HCT116 (cell line): ENCODE measurements around the gene IFNA10. TPM values are rescaled to one million over a fixed set of nuclear protein-coding genes. Genes with fewer than 3 reads are reported as not detected.

ENCODE experiments used
- ATAC-seq: fragments of 200-7000 bp; cut with Tn5 transposase; 2 replicates; pipeline ENCODE4 v1.9.1; 2020; ENCODE audit warnings: mild to moderate bottlenecking, moderate library complexity
- BruUV-seq: library from RNA; stranded (reverse); fragments of 400-500 nt; replicated peaks from 2 replicates; lab custom pipeline; 2021; lab: Mats Ljungman, UMichigan
- CTCF ChIA-PET: fragments of 300-600 bp; sonication (Branson Sonifier 250); formaldehyde crosslinking; loops from one replicate; lab custom pipeline; 2021; ENCODE audit warnings: antibody characterized with exemption; lab: Charles Lee
- POLR2A ChIA-PET: fragments of 300-600, 350-600 bp; sonication (Branson Sonifier 250); formaldehyde crosslinking; loops from one replicate; lab custom pipeline; 2021; ENCODE audit warnings: antibody characterized with exemption; lab: Charles Lee
- RAD21 ChIA-PET, 2 experiments: fragments of 300-600 bp; sonication (Branson Sonifier 250); formaldehyde crosslinking; loops; one replicate each; lab custom pipeline; 2023; ENCODE audit warnings: low total read pairs in 2 of 2; ENCODE audit not compliant: uncharacterized antibody in 2 of 2, unreplicated experiment in 2 of 2, low non-redundant PET in 1 of 2; lab: Charles Lee
- DNase-seq: peaks from one replicate; pipeline ENCODE4 v3.0.0-alpha.2; 2010; ENCODE audit warnings: low read depth, low spot score
- H2AFZ ChIP-seq: fragments of 200-600 bp; shearing (Covaris generic), sonication (generic); 2 replicates; pipeline ENCODE4 v1.6.1; 2017; ENCODE audit warnings: low read depth, mixed run types, mixed read lengths, antibody characterized with exemption, low read length; ENCODE audit not compliant: poor library complexity, severe bottlenecking
- H3K27ac ChIP-seq: 2 replicates; pipeline ENCODE4 v1.5.1; 2012; ENCODE audit warnings: low read depth, low read length
- H3K27me3 ChIP-seq: fragments of 200-600 bp; sonication (generic); 2 replicates; pipeline ENCODE4 v1.6.1; 2016; ENCODE audit warnings: mixed run types, low read length, mixed read lengths; ENCODE audit not compliant: insufficient read depth
- H3K36me3 ChIP-seq, 2 experiments: fragments of 200-500 bp in 1 of 2; fragments of 200-600 bp in 1 of 2; sonication (Bioruptor generic) in 1 of 2; sonication (generic) in 1 of 2; 2 replicates each; pipeline versions ENCODE4 v1.5.1 to v1.6.1; 2014 to 2016; ENCODE audit warnings: low read length in 2 of 2, inconsistent platforms in 1 of 2, mixed read lengths in 1 of 2, mixed run types in 1 of 2; ENCODE audit not compliant: insufficient read depth in 2 of 2, control insufficient read depth in 1 of 2
- H3K4me1 ChIP-seq, 2 experiments: fragments of 200-600 bp in 1 of 2; sonication (generic) in 1 of 2; 2 replicates each; pipeline versions ENCODE4 v1.5.1 to v1.6.1; 2012 to 2017; ENCODE audit warnings: low read length in 2 of 2, inconsistent platforms in 1 of 2, mild to moderate bottlenecking in 1 of 2, mixed read lengths in 1 of 2, mixed run types in 1 of 2, moderate library complexity in 1 of 2; ENCODE audit not compliant: insufficient read depth in 2 of 2, control insufficient read depth in 1 of 2
- H3K4me2 ChIP-seq: fragments of 200-600 bp; sonication (generic); 2 replicates; pipeline ENCODE4 v1.6.1; 2017; ENCODE audit warnings: mixed run types, low read length, mixed read lengths
- H3K4me3 ChIP-seq, 2 experiments: fragments of 200-600 bp in 1 of 2; sonication (generic) in 1 of 2; replicated peaks in 1 of 2; 2 replicates each; pipeline ENCODE4 v1.5.1; 2011 to 2016; ENCODE audit warnings: low read length in 2 of 2, control low read depth in 1 of 2, low read depth in 1 of 2, mild to moderate bottlenecking in 1 of 2, mixed read lengths in 1 of 2, mixed run types in 1 of 2
- H3K79me2 ChIP-seq: fragments of 200-600 bp; sonication (generic); 2 replicates; pipeline ENCODE4 v1.6.1; 2017; ENCODE audit warnings: mild to moderate bottlenecking, mixed run types, low read length, moderate library complexity, mixed read lengths; ENCODE audit not compliant: insufficient read depth
- H3K9ac ChIP-seq: fragments of 200-600 bp; sonication (generic); 2 replicates; pipeline ENCODE4 v1.6.1; 2016; ENCODE audit warnings: low read length, mixed read lengths
- H3K9me2 ChIP-seq: fragments of 200-600 bp; sonication (generic), shearing (Covaris generic); 2 replicates; pipeline ENCODE4 v1.6.1; 2017; ENCODE audit warnings: mixed run types, mild to moderate bottlenecking, moderate library complexity; ENCODE audit not compliant: insufficient read depth
- H3K9me3 ChIP-seq, 2 experiments: fragments of 200-500 bp in 1 of 2; fragments of 200-600 bp in 1 of 2; sonication (Bioruptor generic) in 1 of 2; sonication (generic) in 1 of 2; 2 replicates each; pipeline ENCODE4 v1.6.1; 2014 to 2017; ENCODE audit warnings: low read length in 2 of 2, mixed read lengths in 2 of 2, inconsistent platforms in 1 of 2, low read depth in 1 of 2, mild to moderate bottlenecking in 1 of 2, mixed run types in 1 of 2, moderate library complexity in 1 of 2; ENCODE audit not compliant: control insufficient read depth in 1 of 2, insufficient read depth in 1 of 2
- H4K20me1 ChIP-seq: fragments of 200-600 bp; sonication (generic), shearing (Covaris generic); 2 replicates; pipeline ENCODE4 v1.6.1; 2017; ENCODE audit warnings: mixed run types, mild to moderate bottlenecking, moderate library complexity; ENCODE audit not compliant: insufficient read depth
- CBX3 ChIP-seq: IDR thresholded peaks from 2 replicates; pipeline ENCODE4 v1.6.1; 2012; ENCODE audit warnings: low read depth
- CEBPB ChIP-seq: IDR thresholded peaks from 2 replicates; pipeline ENCODE4 v1.6.1; 2012; ENCODE audit warnings: low read depth
- EGR1 ChIP-seq: IDR thresholded peaks from 2 replicates; pipeline ENCODE4 v1.6.1; 2012; ENCODE audit warnings: low read depth
- ELF1 ChIP-seq: IDR thresholded peaks from 2 replicates; pipeline ENCODE4 v1.6.1; 2012; ENCODE audit warnings: low read depth, borderline replicate concordance
- FOSL1 ChIP-seq: IDR thresholded peaks from 2 replicates; pipeline ENCODE4 v1.6.1; 2012; ENCODE audit warnings: low read depth
- POLR2A ChIP-seq: IDR thresholded peaks from 2 replicates; pipeline ENCODE4 v1.7.0; 2011; ENCODE audit warnings: borderline replicate concordance; ENCODE audit not compliant: insufficient read depth, insufficient read length; ENCODE audit errors: extremely low read depth
- POLR2AphosphoS5 ChIP-seq: IDR thresholded peaks from 2 replicates; pipeline ENCODE4 v1.6.1; 2011; ENCODE audit warnings: mild to moderate bottlenecking, low read depth, low read length, moderate library complexity
- RAD21 ChIP-seq: IDR thresholded peaks from 2 replicates; pipeline ENCODE4 v1.6.1; 2012; ENCODE audit warnings: low read depth, mild to moderate bottlenecking
- SIN3A ChIP-seq: IDR thresholded peaks from 2 replicates; pipeline ENCODE4 v1.6.1; 2012; ENCODE audit warnings: low read depth
- SP1 ChIP-seq: IDR thresholded peaks from 2 replicates; pipeline ENCODE4 v1.6.1; 2012; ENCODE audit warnings: low read depth
- SRF ChIP-seq: IDR thresholded peaks from 2 replicates; pipeline ENCODE4 v1.6.1; 2012; ENCODE audit warnings: low read depth
- TCF7L2 ChIP-seq: IDR thresholded peaks from 2 replicates; pipeline ENCODE4 v1.7.0; 2011; ENCODE audit warnings: borderline replicate concordance, inconsistent platforms; ENCODE audit not compliant: insufficient read depth, insufficient read length; ENCODE audit errors: extremely low read depth
- ZFX ChIP-seq: fragments of 450-650 bp; IDR thresholded peaks from 2 replicates; pipeline ENCODE4 v1.6.1; 2017
- ZNF274 ChIP-seq: fragments of 200-500 bp; sonication (Bioruptor generic); IDR thresholded peaks from 2 replicates; pipeline ENCODE4 v1.6.1; 2014; ENCODE audit warnings: mild to moderate bottlenecking, low read depth, low read length, inconsistent platforms
- intact Hi-C: fragments of 100-400 bp; cut with micrococcal nuclease; formaldehyde crosslinking; loops from 2 replicates; pipeline ENCODE4 v1.10.0; 2022
- total RNA-seq: library from RNA; stranded (reverse); gene quantifications from one replicate; pipeline ENCODE4 v1.2.1, GENCODE V29; 2021; ENCODE audit not compliant: unreplicated experiment
- TF ChIP-seq, protein P1 (sequence below): IDR thresholded peaks from 2 replicates; pipeline ENCODE4 v1.6.1; 2012
- TF ChIP-seq, protein P2 (sequence below): IDR thresholded peaks from 2 replicates; pipeline ENCODE4 v1.6.1; 2011; ENCODE audit warnings: mild to moderate bottlenecking, low read length, moderate library complexity; ENCODE audit not compliant: insufficient replicate concordance; ENCODE audit errors: extremely low read depth
- TF ChIP-seq, protein P3 (sequence below): IDR thresholded peaks from 2 replicates; pipeline ENCODE4 v1.6.1; 2012
- TF ChIP-seq, protein P4 (sequence below), 3 experiments: fragments of 200-600 bp in 1 of 3; sonication (generic) in 1 of 3; IDR thresholded peaks in 2 of 3; conservative IDR thresholded peaks in 1 of 3; 2 replicates each; pipeline ENCODE4 v1.5.1; 2012 to 2017; ENCODE audit warnings: low read depth in 2 of 3, low read length in 2 of 3, antibody characterized with exemption in 1 of 3, borderline replicate concordance in 1 of 3, control low read depth in 1 of 3, mild to moderate bottlenecking in 1 of 3, mixed read lengths in 1 of 3, mixed run types in 1 of 3, moderate library complexity in 1 of 3; ENCODE audit not compliant: insufficient read depth in 1 of 3

IFNA10 gene
- total RNA-seq, 1 experiment from 2014 or later: not detected

DNA sequence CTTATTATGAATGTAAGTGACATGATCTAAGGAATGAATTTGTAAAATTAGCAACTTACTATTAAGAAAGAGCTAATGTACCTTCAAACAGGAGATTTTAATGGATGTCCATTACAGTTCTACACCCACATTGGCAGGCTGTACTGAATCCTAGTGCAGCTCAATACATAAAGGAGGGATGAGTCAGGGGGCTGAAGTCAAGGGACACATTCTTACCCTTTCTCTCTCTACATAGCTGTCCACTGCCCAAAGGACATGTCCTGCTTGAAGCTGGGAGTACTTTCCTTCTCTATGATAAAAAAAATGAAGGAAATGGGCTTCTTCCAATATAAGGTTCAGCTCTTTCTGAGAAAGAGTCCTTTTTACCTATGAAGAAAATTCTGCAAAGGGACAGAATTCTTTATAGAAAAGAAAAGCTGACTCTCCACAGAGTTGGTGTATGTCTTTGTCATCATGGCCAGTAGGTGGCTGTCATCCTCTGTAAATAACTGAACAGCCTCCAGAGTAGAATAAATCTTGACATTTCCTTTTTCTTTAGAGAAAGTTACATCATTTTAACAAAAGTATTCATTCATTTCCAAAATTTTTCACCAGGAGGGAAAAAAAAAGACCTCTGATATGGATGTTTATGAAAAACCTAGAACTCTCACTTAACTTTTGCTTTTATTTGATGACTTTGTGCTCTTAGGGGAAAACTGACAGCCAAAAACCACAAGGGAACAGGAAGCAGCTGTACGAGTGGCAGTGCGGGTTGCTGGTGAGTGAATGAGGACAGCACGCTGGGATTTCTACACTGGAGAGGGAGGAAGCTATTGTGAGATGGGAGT, 46.0 kb upstream of the IFNA10 start:
- intact Hi-C loops: loop anchor here (1.0 to 5.0 kb wide), 3 partner anchors 143 to 254 kb away; no protein-coding TSS in a partner anchor
- Histone ChIP-seq H2AFZ (peak overlapping the region; percentile 92), H3K9ac (no peak overlapping the region), H3K79me2 (no peaks in the 10 kb centered on the region), H3K27ac (no peak overlapping the region), H3K36me3 (no peaks in the 10 kb centered on the region), H3K9me3 (no peaks in the 10 kb centered on the region), H3K4me3 (peak overlapping the region; percentile 23 to 45; a peak in 3 of 4 replicates), H3K9me2 (no peaks in the 10 kb centered on the region), H3K4me2 (peak overlapping the region; percentile 82), H3K27me3 (no peaks in the 10 kb centered on the region), H3K4me1 (peaks cover 0 to 4% of the 10 kb centered on the region in 2 experiments; a peak in 1 of 4 replicates), H4K20me1 (no peaks in the 10 kb centered on the region)
- BruUV-seq: no TSS peak
- peak; percentile 93 for ATAC-seq
- TF ChIP-seq POLR2AphosphoS5: no peak
- TF ChIP-seq, protein P1, sequence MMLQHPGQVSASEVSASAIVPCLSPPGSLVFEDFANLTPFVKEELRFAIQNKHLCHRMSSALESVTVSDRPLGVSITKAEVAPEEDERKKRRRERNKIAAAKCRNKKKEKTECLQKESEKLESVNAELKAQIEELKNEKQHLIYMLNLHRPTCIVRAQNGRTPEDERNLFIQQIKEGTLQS: no peak
- no peak for TF ChIP-seq CBX3
- TF ChIP-seq, protein P2, sequence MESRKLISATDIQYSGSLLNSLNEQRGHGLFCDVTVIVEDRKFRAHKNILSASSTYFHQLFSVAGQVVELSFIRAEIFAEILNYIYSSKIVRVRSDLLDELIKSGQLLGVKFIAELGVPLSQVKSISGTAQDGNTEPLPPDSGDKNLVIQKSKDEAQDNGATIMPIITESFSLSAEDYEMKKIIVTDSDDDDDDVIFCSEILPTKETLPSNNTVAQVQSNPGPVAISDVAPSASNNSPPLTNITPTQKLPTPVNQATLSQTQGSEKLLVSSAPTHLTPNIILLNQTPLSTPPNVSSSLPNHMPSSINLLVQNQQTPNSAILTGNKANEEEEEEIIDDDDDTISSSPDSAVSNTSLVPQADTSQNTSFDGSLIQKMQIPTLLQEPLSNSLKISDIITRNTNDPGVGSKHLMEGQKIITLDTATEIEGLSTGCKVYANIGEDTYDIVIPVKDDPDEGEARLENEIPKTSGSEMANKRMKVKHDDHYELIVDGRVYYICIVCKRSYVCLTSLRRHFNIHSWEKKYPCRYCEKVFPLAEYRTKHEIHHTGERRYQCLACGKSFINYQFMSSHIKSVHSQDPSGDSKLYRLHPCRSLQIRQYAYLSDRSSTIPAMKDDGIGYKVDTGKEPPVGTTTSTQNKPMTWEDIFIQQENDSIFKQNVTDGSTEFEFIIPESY: no peak
- TF ChIP-seq CEBPB: no peak
- TF ChIP-seq RAD21: peak; percentile 77
- no peak for TF ChIP-seq ZFX
- TF ChIP-seq, protein P3, sequence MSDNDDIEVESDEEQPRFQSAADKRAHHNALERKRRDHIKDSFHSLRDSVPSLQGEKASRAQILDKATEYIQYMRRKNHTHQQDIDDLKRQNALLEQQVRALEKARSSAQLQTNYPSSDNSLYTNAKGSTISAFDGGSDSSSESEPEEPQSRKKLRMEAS: peak; percentile 34; the same call in 1 of the 2 replicates
- TF ChIP-seq ZNF274: no peak
- no peak for TF ChIP-seq EGR1
- no peak for TF ChIP-seq SRF
- TF ChIP-seq TCF7L2: no peak
- no peak for TF ChIP-seq ELF1
- TF ChIP-seq SP1: no peak
- TF ChIP-seq, protein P4, sequence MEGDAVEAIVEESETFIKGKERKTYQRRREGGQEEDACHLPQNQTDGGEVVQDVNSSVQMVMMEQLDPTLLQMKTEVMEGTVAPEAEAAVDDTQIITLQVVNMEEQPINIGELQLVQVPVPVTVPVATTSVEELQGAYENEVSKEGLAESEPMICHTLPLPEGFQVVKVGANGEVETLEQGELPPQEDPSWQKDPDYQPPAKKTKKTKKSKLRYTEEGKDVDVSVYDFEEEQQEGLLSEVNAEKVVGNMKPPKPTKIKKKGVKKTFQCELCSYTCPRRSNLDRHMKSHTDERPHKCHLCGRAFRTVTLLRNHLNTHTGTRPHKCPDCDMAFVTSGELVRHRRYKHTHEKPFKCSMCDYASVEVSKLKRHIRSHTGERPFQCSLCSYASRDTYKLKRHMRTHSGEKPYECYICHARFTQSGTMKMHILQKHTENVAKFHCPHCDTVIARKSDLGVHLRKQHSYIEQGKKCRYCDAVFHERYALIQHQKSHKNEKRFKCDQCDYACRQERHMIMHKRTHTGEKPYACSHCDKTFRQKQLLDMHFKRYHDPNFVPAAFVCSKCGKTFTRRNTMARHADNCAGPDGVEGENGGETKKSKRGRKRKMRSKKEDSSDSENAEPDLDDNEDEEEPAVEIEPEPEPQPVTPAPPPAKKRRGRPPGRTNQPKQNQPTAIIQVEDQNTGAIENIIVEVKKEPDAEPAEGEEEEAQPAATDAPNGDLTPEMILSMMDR (IDR thresholded peaks at IDR 0.05 in 2 of 3, conservative IDR thresholded peaks at IDR 0.05 in 1 of 3; ENCODE audit: borderline replicate concordance in 1 of 3, insufficient read depth in 1 of 3, low read depth in 2 of 3, low read length in 2 of 3): peak; percentile 67 to 80 (median 72)
- no peak for TF ChIP-seq POLR2A
- no peak for TF ChIP-seq SIN3A
- no peak for TF ChIP-seq FOSL1
- ChIA-PET CTCF (interaction anchor here (0.7 to 2.9 kb wide), 35 partner anchors 9 to 991 kb away, joined by 3 to 41 read pairs (median 5); partner anchors contain the start of gene KLHL9), POLR2A (interaction anchor here (1.0 to 2.0 kb wide), 4 partner anchors 15 to 431 kb away, joined by 3 to 14 read pairs (median 3); partner anchors contain the start of gene KLHL9), RAD21 (interaction anchor here (0.6 to 1.7 kb wide), 5 partner anchors 45 to 230 kb away, joined by 3 to 5 read pairs (median 4); no protein-coding TSS in a partner anchor)
- DNase-seq: peak; percentile 38
